Panc1 (cell line): ENCODE data around the gene GNL2. TPM values are rescaled to one million over a fixed set of nuclear protein-coding genes. Genes with fewer than 3 reads are reported as not detected.
"Not testable (repeated sequence)": the region's sequence is repeated elsewhere in the genome, so short reads cannot be mapped to it uniquely, and the experiment has no call there.

Source experiments
- ATAC-seq: fragments of 200-7000 bp; cut with Tn5 transposase; 2 replicates; pipeline ENCODE4 v1.9.1; 2020; ENCODE audit warnings: mild to moderate bottlenecking, moderate library complexity
- BruUV-seq: library from RNA; stranded (reverse); fragments of 400-500 nt; replicated peaks from 2 replicates; lab custom pipeline; 2021; lab: Mats Ljungman, UMichigan
- CTCF ChIA-PET: fragments of 300-600 bp; sonication (Branson Sonifier 250); formaldehyde crosslinking; loops from one replicate; lab custom pipeline; 2022; ENCODE audit warnings: antibody characterized with exemption; lab: Charles Lee
- POLR2A ChIA-PET: fragments of 300-600 bp; sonication (Branson Sonifier 250); formaldehyde crosslinking; loops from one replicate; lab custom pipeline; 2022; ENCODE audit warnings: antibody characterized with exemption; lab: Charles Lee
- DNase-seq: peaks from one replicate; pipeline ENCODE4 v3.0.0-alpha.2; 2010; ENCODE audit warnings: low read depth, low spot score
- H3K27ac ChIP-seq: 2 replicates; pipeline ENCODE4 v1.5.1; 2011; ENCODE audit warnings: mild to moderate bottlenecking, low read length, inconsistent platforms
- H3K27me3 ChIP-seq: fragments of 200-500 bp; sonication (Bioruptor generic); 2 replicates; pipeline ENCODE4 v1.6.0; 2014; ENCODE audit warnings: low read length, inconsistent platforms; ENCODE audit not compliant: control insufficient read depth, insufficient read depth
- H3K36me3 ChIP-seq: fragments of 200-500 bp; sonication (Bioruptor generic); 2 replicates; pipeline ENCODE4 v1.5.1; 2014; ENCODE audit warnings: inconsistent platforms, mild to moderate bottlenecking, low read length, moderate library complexity; ENCODE audit not compliant: control insufficient read depth, insufficient read depth
- H3K4me1 ChIP-seq: 2 replicates; pipeline ENCODE4 v1.5.1; 2011; ENCODE audit warnings: inconsistent platforms, mild to moderate bottlenecking, low read length, moderate library complexity; ENCODE audit not compliant: control insufficient read depth, insufficient read depth
- H3K4me3 ChIP-seq, 2 experiments: 2 replicates each; pipeline ENCODE4 v1.5.1; 2011 to 2012; ENCODE audit warnings: low read depth in 2 of 2, low read length in 2 of 2, mild to moderate bottlenecking in 2 of 2, inconsistent platforms in 1 of 2, moderate library complexity in 1 of 2
- H3K9me3 ChIP-seq: fragments of 200-500 bp; sonication (Bioruptor generic); 2 replicates; pipeline ENCODE4 v1.5.1; 2014; ENCODE audit warnings: low read depth, mild to moderate bottlenecking, inconsistent platforms, low read length, moderate library complexity; ENCODE audit not compliant: control insufficient read depth, insufficient read depth
- CTCF ChIP-seq: fragments of 450-650 bp; IDR thresholded peaks from 2 replicates; pipeline ENCODE4 v1.5.1; 2017; ENCODE audit warnings: mild to moderate bottlenecking
- POLR2AphosphoS5 ChIP-seq: IDR thresholded peaks from 2 replicates; pipeline ENCODE4 v1.6.1; 2012; ENCODE audit warnings: mild to moderate bottlenecking, low read depth, low read length, moderate library complexity
- REST ChIP-seq, 2 experiments: IDR thresholded peaks; 2 replicates each; pipeline ENCODE4 v1.6.1; 2011 to 2012; ENCODE audit warnings: low read depth in 2 of 2, control low read depth in 1 of 2, low read length in 1 of 2, mild to moderate bottlenecking in 1 of 2, moderate library complexity in 1 of 2; ENCODE audit not compliant: insufficient read depth in 1 of 2
- SIN3A ChIP-seq: IDR thresholded peaks from 2 replicates; pipeline ENCODE4 v1.6.1; 2012; ENCODE audit warnings: low read depth, mild to moderate bottlenecking, low read length, moderate library complexity, borderline replicate concordance; ENCODE audit not compliant: insufficient read depth
- TCF7L2 ChIP-seq: IDR thresholded peaks from 2 replicates; pipeline ENCODE4 v1.6.1; 2011; ENCODE audit warnings: mild to moderate bottlenecking, low read depth, low read length, inconsistent platforms
- in situ Hi-C: cut with HindIII; loops from 2 replicates; pipeline ENCODE4 v1.10.0; 2016; ENCODE audit warnings: low sequenced_read_pairs, low pct_unique_long_range_greater_than_20kb
- intact Hi-C: fragments of 100-400 bp; cut with micrococcal nuclease; formaldehyde crosslinking; loops from one replicate; pipeline ENCODE4 v1.10.0; 2022; ENCODE audit not compliant: unreplicated experiment
- total RNA-seq: library from RNA; stranded (reverse); gene quantifications from one replicate; pipeline ENCODE4 v1.2.1, GENCODE V29; 2021; ENCODE audit not compliant: unreplicated experiment

Gene GNL2
- total RNA-seq, 1 experiment from 2014 or later = 73.4 TPM

- intact Hi-C loops = no loop called here
- Histone ChIP-seq H3K4me3 (no peak overlapping the region), H3K36me3 (no peaks in the 10 kb centered on the region), H3K27me3 (no peaks in the 10 kb centered on the region), H3K27ac (no peak overlapping the region), H3K4me1 (peaks cover 6% of the 10 kb centered on the region), H3K9me3 (no peaks in the 10 kb centered on the region)
- CTCF ChIA-PET = interaction anchor here (0.6 kb wide), 1 partner anchor 12 kb away, joined by 4 read pairs; no protein-coding TSS in a partner anchor
- DNase-seq (no peak), ATAC-seq (no peak)
- POLR2A ChIA-PET = no interaction called here
- no TSS peak for BruUV-seq
- TF ChIP-seq REST (IDR thresholded peaks at IDR 0.05; ENCODE audit: insufficient read depth in 1 of 2, low read depth in 2 of 2, low read length in 1 of 2) (no peak), TCF7L2 (no peak), SIN3A (no peak), POLR2AphosphoS5 (no peak), CTCF (no peak)
- in situ Hi-C loops = no loop called here
Observed at GRCh38 chr1:37519613-37520012, 76.1 kb downstream of the GNL2 start.

GRCh38 chr1:37518929-37519328 lies 76.8 kb downstream of the GNL2 start:
- BruUV-seq, intact Hi-C loops, H3K4me3 ChIP-seq, H3K27ac ChIP-seq, H3K4me1 ChIP-seq, H3K36me3 ChIP-seq, in situ Hi-C loops, H3K9me3 ChIP-seq, ATAC-seq, H3K27me3 ChIP-seq, DNase-seq, CTCF ChIA-PET: not testable (repeated sequence)
- POLR2A ChIA-PET = interaction anchor here (0.8 kb wide), 1 partner anchor 15 kb away, joined by 3 read pairs; no protein-coding TSS in a partner anchor

- H3K4me3 ChIP-seq, CTCF ChIA-PET: not testable (repeated sequence)
Observed at GRCh38 chr1:37518241-37518640, 77.5 kb downstream of the GNL2 start.

More at GRCh38 chr1:37518241-37518640, 77.5 kb downstream of the GNL2 start:
- H3K27ac ChIP-seq, H3K27me3 ChIP-seq, H3K36me3 ChIP-seq, in situ Hi-C loops, BruUV-seq, ATAC-seq, intact Hi-C loops, DNase-seq, H3K9me3 ChIP-seq, POLR2A ChIA-PET: not testable (repeated sequence)
- peaks cover 11% of the 10 kb centered on the region for H3K4me1 ChIP-seq
